Frontal cortex (tissue), 4 donors: ENCODE measurements around the gene FBXO3. TPM values are rescaled to one million over a fixed set of nuclear protein-coding genes. Genes with fewer than 3 reads are reported as not detected.
"Not testable (repeated sequence)": the region's sequence is repeated elsewhere in the genome, so short reads cannot be mapped to it uniquely, and the experiment has no call there.

ENCODE experiments used
- DNase-seq, 2 donors: peaks; one replicate each; pipeline ENCODE4 v3.0.0; 2012; ENCODE audit warnings: low spot score in 2 of 2
- FAIRE-seq: peaks from 2 replicates; lab custom pipeline; 2012; peaks lifted over from hg19 to GRCh38; lab: Jason Lieb, UNC
- total RNA-seq: library from RNA; depleted of rRNA; stranded (reverse); fragments of >200 nt; gene quantifications from one replicate; pipeline ENCODE4 v1.2.3, GENCODE V29; 2014
- donor health status: control.
- donor health status: control.
- donor health status: control.

FBXO3 gene
- total RNA-seq, 1 donor from 2014 or later: 90.9 TPM

DNA sequence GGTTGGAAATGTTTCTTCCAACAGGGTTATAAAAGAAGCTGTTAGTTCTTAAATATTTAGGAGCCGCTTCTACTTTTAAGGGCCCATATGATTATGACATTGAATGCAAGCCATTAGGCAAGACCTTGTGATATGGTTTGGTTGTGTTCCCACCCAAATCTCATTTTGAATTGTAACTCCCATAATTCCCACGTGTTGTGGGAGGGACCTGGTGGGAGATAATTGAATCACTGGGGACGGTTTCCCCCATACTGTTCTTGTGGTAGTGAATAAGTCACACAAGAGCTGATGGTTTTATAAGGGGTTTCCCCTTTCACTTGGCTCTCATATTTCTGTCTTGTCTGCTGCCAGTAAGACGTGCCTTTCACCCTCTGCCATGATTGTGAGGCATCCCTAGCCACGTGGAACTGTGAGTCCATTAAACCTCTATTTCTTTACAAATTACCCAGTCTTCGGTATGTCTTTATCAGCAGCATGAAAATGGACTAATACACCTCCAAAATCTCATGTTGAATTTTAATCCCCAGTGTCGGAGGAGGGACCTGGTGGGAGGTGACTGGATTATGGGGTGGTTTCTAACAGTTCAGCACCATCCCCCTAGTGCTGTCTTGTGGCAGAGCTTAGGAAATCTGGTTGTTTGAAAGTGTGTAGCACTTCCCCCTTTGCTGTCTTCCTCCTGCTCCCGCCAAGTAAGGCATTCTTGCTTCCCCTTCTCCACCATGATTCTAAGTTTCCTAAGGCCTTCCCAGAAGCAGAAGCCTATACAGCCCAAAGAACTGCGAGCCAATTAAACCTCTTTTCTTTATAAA, 42.4 kb downstream of the FBXO3 start:
- no peak for DNase-seq
- FAIRE-seq: no peak

DNA sequence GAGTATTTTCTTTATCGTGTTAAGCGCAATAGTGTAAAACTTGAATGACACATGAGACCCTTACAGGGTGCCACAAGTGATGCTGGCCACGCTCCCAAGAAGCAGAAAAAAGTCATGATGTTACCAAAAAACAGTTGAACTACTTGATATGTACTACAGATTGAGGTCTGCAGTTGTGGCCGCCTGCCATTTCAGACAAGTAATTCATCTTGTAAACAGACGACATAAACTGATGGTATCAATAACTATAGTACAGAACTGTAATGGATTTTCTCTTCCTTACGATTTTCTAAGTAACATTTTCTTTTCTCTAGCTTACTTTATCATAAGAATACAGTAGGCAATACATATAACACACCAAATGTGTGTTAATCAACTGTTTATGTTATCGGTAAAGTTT, 43.6 kb downstream of the FBXO3 start:
- DNase-seq (no peak), FAIRE-seq (no peak)

DNA sequence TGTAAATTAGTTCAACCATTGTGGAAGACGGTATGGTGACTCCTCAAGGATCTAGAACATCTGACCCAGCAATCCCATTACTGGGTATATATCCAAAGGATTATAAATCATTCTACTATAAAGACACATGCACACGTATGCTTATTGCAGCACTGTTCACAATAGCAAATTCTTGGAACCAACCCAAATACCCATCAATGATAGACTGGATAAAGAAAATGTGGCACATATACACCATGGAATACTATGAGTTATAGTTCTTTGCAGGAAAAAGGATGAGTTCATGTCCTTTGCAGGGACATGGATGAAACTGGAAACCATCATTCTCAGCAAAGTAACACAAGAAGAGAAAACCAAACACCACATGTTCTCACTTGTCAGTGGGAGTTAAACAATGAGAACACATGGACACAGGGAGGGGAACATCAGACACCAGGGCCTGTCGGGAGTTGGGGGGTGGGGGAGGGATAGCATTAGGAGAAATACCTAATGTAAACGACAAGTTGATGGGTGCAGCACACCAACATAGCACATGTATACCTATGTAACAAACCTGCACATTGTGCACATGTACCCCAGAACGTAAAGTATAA, 45.2 kb downstream of the FBXO3 start:
- DNase-seq, FAIRE-seq: not testable (repeated sequence)

DNA sequence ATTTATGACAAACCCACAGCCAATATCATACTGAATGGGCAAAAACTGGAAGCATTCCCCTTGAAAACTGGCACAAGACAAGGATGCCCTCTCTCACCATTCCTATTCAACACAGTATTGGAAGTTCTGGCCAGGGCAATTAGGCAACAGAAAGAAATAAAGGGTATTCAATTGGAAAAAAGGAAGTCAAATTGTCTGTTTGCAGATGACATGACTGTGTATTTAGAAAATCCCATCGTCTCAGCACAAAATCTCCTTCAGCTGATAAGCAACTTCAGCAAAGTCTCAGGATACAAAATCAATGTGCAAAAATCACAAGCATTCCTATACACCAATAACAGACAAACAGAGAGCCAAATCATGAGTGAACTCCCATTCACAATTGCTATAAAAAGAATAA, 46.8 kb downstream of the FBXO3 start:
- FAIRE-seq: not testable (repeated sequence)

DNA sequence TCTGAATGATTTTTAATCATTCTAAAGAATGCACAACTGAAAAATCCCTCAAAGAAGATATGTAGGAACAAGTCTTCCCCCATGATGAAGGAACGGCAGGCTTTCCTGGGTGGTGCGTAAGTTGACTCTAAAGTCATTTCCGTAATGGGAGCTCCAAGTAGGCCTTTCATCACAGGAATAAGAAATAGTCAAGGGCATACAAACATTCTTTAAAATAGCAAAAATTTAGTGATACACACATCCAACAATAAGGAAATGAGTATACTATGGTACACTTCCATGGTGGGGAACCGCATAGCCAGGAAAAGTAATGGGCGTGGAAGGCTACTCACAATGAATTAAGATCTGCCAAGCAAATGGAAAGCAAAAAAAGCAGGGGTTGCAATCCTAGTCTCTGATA, 48.8 kb downstream of the FBXO3 start:
- FAIRE-seq: no peak
- DNase-seq: no peak

More for the DNA sequence above, 46.8 kb downstream of the FBXO3 start:
- not testable (repeated sequence) for DNase-seq

DNA sequence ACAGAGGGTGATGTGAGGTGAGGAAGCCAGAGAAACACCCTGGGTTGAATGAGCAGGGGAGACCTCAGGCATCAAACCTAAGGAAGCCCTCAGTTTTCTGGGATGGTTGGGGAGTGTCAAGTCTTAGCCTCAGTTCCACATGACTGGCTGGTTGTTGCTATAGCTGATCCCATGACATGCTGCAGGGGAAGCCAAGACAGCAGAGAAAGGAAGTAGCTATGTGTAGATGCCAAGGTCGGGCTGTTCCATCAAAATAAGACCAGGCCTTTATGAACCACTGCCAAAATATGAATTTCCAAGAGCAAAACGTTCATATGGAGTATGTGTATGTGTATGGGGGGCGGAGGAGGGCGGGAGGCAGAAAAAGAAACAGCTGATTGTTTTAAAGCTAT, 49.7 kb downstream of the FBXO3 start:
- FAIRE-seq (no peak), DNase-seq (no peak)

DNA sequence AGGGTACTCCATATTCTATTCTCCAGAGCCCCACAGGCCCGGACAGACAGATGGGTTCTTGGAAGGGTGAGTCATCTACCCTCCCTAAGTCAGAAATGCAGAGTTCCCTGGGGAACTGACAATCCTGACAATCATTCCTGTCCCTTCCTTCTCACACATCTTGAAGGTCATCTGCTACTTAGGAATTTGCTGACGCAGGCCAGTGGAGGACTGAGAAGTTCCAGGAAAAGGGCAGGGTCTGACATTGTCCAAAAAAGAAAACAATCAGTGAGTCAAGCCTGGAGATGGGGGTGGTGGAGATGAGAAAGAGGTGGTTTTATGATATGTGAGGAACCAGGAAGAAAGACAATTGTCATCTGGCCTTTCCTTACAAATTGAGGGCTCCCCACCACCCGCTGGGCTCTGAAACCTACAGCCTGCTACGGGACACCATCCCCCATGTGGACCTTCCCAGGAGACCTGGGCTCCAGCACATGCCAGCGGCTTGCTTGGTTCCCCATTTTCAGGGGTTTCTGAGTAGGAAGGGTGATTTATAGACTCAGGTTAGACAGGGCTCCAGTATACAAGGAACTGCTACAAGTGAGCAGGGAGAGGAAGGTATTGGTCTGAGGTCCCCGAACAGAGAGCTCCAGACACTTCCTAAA, 51.0 kb downstream of the FBXO3 start:
- no peak for DNase-seq
- FAIRE-seq: no peak

DNA sequence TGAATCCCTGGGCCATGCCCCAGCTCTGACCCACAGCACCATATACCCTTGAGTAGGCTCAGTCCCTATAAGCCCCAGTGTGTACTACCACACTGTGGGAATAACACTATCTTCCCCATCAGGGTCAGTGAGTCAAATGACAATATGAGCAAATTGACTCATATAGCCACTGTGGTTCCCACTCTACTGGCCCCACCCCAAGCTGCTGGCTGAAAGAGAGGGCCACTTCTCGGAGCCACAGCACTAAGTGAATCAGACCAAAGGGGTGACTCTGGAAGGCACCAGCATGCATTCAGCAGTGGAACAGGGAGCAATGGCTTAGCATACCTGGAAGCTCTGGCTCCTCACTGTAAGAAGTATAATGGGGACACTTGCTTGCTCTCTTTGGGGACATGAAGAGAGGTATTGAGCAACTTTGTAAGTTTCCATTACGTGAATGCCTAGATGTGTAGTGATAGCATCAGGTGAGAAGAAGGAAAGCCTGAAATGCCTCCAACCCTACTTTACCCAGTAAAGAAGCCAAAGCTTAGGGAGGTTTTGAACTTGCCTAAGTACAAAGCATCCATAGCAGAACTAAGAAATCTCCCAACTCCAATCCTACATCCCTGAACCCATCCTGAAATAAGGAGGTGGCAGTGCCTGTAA, 51.6 kb downstream of the FBXO3 start:
- DNase-seq (no peak), FAIRE-seq (no peak)

DNA sequence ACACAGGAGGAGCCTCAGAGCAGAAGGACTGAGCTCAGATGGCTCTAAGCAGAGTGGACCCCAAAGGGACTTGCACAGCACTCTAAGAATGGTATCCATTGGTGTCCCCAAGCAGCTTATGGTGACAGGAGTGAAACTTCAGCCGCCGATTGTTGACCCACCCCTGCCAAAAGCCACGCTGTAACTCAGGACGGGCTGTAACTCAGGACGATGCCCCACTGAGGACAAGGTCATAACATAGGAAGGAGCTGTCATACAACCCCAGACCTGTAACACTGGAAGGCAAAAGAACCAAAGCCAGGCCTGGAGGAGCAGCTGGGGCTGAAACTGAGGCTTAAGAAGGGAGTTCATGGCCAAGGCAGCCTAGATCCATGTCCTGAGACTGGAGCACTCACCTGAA, 52.3 kb downstream of the FBXO3 start:
- DNase-seq: no peak
- FAIRE-seq: no peak

DNA sequence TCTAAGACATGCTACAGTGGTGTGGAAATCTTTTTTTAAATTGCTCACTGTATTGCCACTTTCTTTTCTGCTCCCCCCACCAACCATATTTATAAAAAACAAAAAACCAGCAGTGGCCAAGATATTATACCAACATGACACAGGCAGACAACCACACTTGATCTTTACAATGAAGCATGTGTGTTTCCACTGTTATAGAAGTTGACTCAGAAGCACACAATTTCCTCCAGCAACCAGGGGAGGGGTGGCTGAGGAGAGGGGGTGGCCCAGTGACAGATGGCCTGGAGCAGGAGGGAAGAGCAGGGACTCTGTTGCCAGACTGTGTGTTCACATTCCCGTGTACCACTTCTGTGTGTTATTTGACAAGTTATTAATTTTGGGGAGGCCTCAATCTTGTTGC, 52.9 kb downstream of the FBXO3 start:
- no peak for FAIRE-seq
- DNase-seq: no peak

DNA sequence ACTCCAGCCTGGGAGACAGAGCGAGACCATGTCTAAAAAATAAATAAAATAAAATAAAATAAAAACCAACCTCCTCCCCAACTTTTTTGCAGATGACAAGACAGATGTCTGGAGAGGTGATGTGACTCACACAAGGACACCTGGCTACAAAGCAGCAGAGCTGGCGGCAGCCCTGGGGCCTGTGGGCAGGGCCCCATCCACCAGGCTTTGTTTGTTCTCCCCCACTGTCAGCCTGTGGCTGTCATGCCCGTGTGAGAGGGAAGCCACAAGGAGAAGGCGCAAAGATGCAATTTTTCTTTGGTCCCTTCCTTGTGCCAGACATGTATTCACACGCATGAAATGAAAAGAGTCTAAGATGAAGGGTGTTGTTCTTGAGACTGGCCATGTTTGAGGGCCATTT, 54.7 kb downstream of the FBXO3 start:
- no peak for DNase-seq
- no peak for FAIRE-seq

DNA sequence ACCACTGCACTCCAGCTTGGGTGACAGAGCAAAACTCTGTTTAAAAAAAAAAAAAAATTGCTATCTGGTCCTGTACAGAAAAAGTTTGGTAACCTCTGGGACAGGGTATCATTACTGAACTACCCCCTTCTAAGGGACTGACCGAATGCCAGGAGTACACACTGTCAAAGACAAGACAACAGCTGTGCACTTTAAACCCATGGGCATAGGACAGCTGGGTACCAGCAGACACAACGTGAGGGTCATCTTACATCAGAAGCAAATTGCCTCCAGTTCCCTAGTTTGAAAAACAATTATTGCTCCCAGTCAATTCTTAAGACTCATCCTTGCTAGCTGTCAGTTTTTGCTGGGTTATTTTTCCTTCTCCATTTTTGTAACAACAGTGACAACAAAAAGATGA, 55.9 kb downstream of the FBXO3 start:
- FAIRE-seq (no peak), DNase-seq (no peak)

DNA sequence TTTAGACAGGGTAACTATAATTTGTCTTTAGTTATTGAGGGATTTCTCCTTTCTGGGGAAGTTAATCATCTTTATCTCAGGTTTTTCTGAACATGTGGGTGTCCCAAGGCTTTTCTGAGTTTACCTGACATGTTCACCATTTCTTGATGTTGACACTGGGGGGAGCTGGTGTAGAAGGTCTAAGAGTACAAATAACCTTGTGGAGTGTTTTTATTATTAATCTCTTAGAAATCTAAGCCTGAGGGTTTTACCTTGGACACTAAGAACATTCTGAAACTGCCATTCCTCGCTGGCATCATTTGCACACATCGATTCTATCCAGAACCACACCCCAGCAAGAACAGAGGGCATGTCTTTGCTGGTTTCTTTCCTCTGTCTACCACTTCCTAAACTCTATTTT, 58.1 kb downstream of the FBXO3 start:
- FAIRE-seq: no peak
- DNase-seq: no peak

DNA sequence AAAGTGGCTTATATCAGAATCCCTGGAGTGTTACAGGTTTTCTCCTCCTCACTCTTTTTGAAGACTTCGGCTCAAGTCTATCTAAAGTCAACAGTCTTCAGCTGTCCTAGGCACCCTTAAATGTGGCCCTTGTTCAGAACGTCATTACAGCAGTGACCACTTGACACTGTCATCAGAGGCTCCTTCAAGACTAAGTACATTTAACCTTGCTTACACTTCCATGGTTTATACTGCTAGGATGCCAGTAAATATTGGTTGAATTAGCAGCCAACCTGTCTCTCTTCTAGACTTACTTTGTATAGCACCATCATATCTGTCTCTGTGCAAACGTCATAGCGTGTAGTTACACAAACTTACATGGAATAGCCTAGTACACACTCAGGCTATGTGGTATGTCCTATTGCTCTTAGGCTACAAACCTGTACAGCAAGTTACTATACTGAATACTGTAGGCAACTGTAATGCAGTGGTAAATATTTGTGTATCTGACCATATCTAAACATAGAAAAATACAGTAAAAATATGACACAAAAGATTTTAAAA, 60.4 kb downstream of the FBXO3 start:
- FAIRE-seq: no peak
- no peak for DNase-seq

DNA sequence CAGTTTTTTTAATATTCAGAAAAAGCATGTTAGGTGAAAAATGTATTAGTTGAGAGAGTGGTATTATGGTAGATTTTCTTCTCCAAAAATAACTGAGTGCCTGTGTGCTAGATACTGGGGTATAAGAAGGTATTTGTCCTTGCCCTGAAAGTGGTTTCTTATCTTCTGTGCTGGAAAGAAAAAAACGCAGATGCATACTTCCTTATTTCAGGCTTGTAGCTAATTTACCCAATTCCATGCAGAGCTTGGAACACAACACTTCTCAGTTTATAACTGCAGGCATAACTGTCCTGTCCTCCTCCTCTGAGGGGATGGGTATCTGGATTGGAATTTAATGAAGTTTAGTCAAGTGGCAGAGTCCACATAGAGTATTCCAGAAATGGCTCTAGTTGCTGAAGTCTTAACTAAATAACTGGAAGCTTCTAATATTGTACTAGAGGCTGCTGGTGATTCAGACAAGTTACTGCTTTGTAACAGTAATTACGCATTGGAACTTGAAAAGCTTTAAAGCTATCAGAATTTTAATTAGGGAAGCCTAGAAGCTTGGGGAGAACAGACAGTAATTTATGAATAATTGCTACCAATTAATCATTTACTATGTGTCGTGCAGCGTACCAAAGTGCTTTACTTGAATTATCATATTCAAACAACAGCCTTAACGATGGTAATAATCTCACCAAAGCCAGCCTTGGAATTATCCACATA, 61.0 kb downstream of the FBXO3 start:
- FAIRE-seq: no peak
- no peak for DNase-seq

DNA sequence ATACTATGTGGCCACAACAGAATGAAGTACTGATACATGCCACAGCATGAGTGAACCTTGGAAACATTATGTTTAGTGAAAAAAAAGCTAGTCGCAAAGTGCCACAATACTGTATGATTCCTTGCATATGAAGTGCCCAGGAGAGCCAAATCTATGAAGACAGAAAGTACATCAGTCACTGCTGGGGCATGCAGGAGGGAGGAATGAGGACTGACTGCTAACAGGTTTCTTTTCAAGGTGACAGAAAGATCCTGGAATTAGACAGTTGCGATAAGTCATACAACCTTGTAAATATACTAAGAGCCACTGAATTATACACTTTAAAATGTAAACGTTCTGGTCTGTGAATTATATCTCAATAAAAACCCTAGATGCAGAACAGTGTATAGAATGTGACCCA, 61.9 kb downstream of the FBXO3 start:
- FAIRE-seq (no peak), DNase-seq (no peak)

DNA sequence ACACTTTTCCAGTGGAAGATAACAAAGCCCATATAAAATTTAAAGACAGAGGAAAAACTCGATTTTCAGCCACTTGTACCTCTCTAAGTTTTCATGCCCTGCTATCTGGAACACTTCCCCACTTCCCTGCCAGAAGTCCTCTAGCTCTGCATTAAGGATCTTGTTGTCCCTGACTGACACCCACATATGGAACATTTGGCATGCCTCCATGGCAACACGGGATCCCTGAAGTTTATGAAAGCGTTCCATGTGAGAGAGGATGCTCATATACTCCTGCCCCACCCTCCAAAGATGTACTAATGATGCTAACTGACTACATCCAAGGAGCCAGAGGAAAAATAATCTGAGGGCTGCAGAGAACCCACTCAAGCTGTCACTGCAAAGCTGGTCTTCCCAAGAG, 64.9 kb downstream of the FBXO3 start:
- DNase-seq: no peak
- FAIRE-seq: no peak

DNA sequence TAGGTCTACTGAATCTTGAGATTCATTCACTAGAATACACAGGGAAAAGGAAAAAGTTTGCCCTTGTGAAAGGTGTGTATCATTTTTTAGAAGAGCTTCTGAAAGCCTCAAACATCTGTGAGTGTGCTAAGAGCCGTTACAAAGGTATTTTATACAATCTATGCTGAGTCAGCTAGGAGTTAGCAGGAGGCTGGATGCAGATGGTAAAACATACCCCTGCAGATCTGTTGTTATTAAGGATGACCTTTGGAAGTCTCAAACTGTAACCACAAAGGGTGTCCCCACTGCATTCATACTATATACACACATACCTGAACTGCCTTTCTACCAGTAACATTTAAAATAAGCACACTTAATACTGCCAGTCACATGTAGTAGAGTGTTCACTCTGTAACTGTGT, 65.3 kb downstream of the FBXO3 start:
- FAIRE-seq: no peak
- no peak for DNase-seq

DNA sequence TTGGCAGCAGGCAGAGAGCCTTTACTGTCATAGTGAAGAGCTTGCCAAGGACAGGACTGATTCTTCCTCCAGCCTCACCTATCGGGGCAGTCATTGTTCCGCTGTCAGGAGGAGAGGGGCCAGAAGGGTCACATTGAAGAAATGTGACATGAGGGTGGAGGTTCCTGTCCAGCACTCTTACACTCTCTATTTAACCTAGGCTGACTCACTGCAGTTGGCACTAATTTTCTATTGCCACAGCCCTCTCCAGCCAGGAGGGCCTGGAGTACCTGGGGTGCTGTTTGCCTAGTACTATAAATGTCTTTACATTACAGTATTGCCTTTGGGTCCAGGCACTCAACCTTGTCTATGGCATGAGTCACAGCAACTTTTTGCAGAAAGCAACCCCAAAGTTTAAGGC, 66.5 kb downstream of the FBXO3 start:
- not testable (repeated sequence) for FAIRE-seq, DNase-seq

DNA sequence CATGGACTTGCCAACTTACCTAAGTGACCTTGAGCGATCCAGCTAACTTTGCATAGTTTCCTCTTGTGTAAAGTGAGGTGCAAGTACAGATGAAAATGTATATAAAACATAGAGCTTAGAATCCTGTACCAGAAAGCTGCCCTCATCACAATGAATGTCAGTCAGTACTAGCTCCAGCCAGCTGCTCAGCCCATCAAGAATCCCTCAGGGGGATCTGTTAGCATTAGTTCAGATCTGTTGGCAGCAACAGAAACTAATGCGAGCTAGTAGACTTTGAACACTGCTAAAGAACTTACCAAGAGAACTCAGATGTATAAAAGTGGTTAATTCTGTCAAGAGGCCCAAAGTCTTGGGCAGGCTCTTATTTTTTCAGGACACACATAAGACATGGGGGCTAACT, 67.4 kb downstream of the FBXO3 start:
- FAIRE-seq (no peak), DNase-seq (no peak)
